IMR-90 (cell line): Measurements from ENCODE around the gene VGLL1. TPM values are rescaled to one million over a fixed set of nuclear protein-coding genes. Genes with fewer than 3 reads are reported as not detected.

ENCODE experiments used
- ATAC-seq: fragments of 200-7000 bp; cut with Tn5 transposase; 2 replicates; pipeline ENCODE4 v1.9.1; 2020; ENCODE audit warnings: low read depth, mild to moderate bottlenecking, moderate library complexity
- BruUV-seq: library from RNA; stranded (reverse); fragments of 400-500 nt; replicated peaks from 2 replicates; lab custom pipeline; 2021; lab: Mats Ljungman, UMichigan
- CTCF ChIA-PET: fragments of 300-600 bp; formaldehyde crosslinking; extraction: SDS; loops from one replicate; lab custom pipeline; 2021; ENCODE audit warnings: antibody characterized with exemption; lab: Yijun Ruan, JAX
- POLR2A ChIA-PET: fragments of 300-600 bp; sonication (Branson Sonifier 250); formaldehyde crosslinking; loops from one replicate; lab custom pipeline; 2022; ENCODE audit warnings: antibody characterized with exemption; ENCODE audit not compliant: unreplicated experiment; lab: Charles Lee
- DNase-seq: peaks from one replicate; pipeline ENCODE4 v3.0.0; 2013
- H2AFZ ChIP-seq: replicated peaks from 2 replicates; pipeline ENCODE3; 2013; ENCODE audit warnings: low read length, mild to moderate bottlenecking; ENCODE audit not compliant: poor library complexity
- H2AK5ac ChIP-seq: 2 replicates; pipeline ENCODE4 v1.6.1; 2013; ENCODE audit warnings: low read depth, low read length, inconsistent platforms
- H2AK9ac ChIP-seq: replicated peaks from 2 replicates; pipeline ENCODE3; 2013; ENCODE audit warnings: mild to moderate bottlenecking, low read depth, low read length, moderate library complexity; ENCODE audit not compliant: poor library complexity
- H2BK120ac ChIP-seq: 2 replicates; pipeline ENCODE4 v1.6.1; 2013; ENCODE audit warnings: low read depth, low read length, inconsistent platforms
- H2BK15ac ChIP-seq: 3 replicates; pipeline ENCODE4 v1.6.1; 2013; ENCODE audit warnings: low read depth, low read length, inconsistent platforms
- H2BK20ac ChIP-seq: 2 replicates; pipeline ENCODE4 v1.6.1; 2013; ENCODE audit warnings: low read depth, mild to moderate bottlenecking, inconsistent platforms, low read length, moderate library complexity
- H2BK5ac ChIP-seq: 2 replicates; pipeline ENCODE4 v1.6.1; 2013; ENCODE audit warnings: mild to moderate bottlenecking, low read depth, low read length, inconsistent platforms; ENCODE audit not compliant: poor library complexity, severe bottlenecking
- H3K14ac ChIP-seq: replicated peaks from 2 replicates; pipeline ENCODE4 v1.6.1; 2013; ENCODE audit warnings: low read depth, low read length, inconsistent platforms
- H3K18ac ChIP-seq: 2 replicates; pipeline ENCODE4 v1.6.1; 2013; ENCODE audit warnings: low read depth, low read length, control low read depth
- H3K23ac ChIP-seq: 2 replicates; pipeline ENCODE4 v1.6.1; 2013; ENCODE audit warnings: low read depth, low read length, inconsistent platforms
- H3K27ac ChIP-seq: 2 replicates; pipeline ENCODE4 v1.5.1; 2013; ENCODE audit warnings: mild to moderate bottlenecking, control low read depth, low read length; ENCODE audit not compliant: insufficient read depth
- H3K27me3 ChIP-seq: 2 replicates; pipeline ENCODE4 v1.6.1; 2013; ENCODE audit warnings: low read length; ENCODE audit not compliant: control insufficient read depth, insufficient read depth
- H3K36me3 ChIP-seq: 2 replicates; pipeline ENCODE4 v1.6.1; 2013; ENCODE audit warnings: low read length, mixed read lengths; ENCODE audit not compliant: control insufficient read depth, insufficient read depth
- H3K4ac ChIP-seq: 2 replicates; pipeline ENCODE4 v1.6.1; 2013; ENCODE audit warnings: low read depth, low read length, inconsistent platforms
- H3K4me1 ChIP-seq: 2 replicates; pipeline ENCODE4 v1.6.1; 2013; ENCODE audit warnings: low read length, mixed read lengths; ENCODE audit not compliant: control insufficient read depth, insufficient read depth
- H3K4me2 ChIP-seq: 2 replicates; pipeline ENCODE4 v1.6.1; 2013; ENCODE audit warnings: low read depth, mild to moderate bottlenecking, control low read depth, low read length, moderate library complexity
- H3K4me3 ChIP-seq: 2 replicates; pipeline ENCODE4 v1.5.1; 2013; ENCODE audit warnings: low read depth, mild to moderate bottlenecking, control low read depth, low read length, moderate library complexity; ENCODE audit not compliant: insufficient read depth
- H3K56ac ChIP-seq: 2 replicates; pipeline ENCODE4 v1.6.1; 2013; ENCODE audit warnings: low read length, inconsistent platforms; ENCODE audit not compliant: insufficient read depth; ENCODE audit errors: extremely low read depth
- H3K79me1 ChIP-seq, 2 experiments: 2 replicates each; pipeline ENCODE4 v1.6.1; 2013; ENCODE audit warnings: low read length in 2 of 2, inconsistent platforms in 1 of 2, low read depth in 1 of 2
- H3K9ac ChIP-seq: 2 replicates; pipeline ENCODE4 v1.6.1; 2013; ENCODE audit warnings: low read depth, low read length, control low read depth
- H3K9me1 ChIP-seq: 2 replicates; pipeline ENCODE4 v1.6.1; 2013; ENCODE audit warnings: low read length, inconsistent platforms; ENCODE audit not compliant: insufficient read depth
- H3K9me3 ChIP-seq: 2 replicates; pipeline ENCODE4 v1.6.1; 2013; ENCODE audit warnings: low read length; ENCODE audit not compliant: control insufficient read depth, insufficient read depth
- H4K20me1 ChIP-seq: 2 replicates; pipeline ENCODE4 v1.6.1; 2013; ENCODE audit warnings: low read length, inconsistent platforms; ENCODE audit not compliant: insufficient read depth
- H4K5ac ChIP-seq: 2 replicates; pipeline ENCODE4 v1.6.1; 2013; ENCODE audit warnings: mild to moderate bottlenecking, low read depth, low read length, control low read depth
- H4K8ac ChIP-seq, 2 experiments: 2 replicates each; pipeline ENCODE4 v1.6.1; 2013; ENCODE audit warnings: low read depth in 2 of 2, low read length in 2 of 2, control low read depth in 1 of 2, inconsistent platforms in 1 of 2
- H4K91ac ChIP-seq: 2 replicates; pipeline ENCODE4 v1.6.1; 2013; ENCODE audit warnings: low read depth, low read length, inconsistent platforms; ENCODE audit not compliant: insufficient read depth
- CHD1 ChIP-seq: IDR thresholded peaks from 2 replicates; pipeline ENCODE4 v1.6.1; 2012; ENCODE audit warnings: low read depth, low read length, improper control_type of control experiment
- whole genome bisulfite sequencing, 2 experiments: methylation state at CpG; one replicate each; pipeline versions ENCODE4 v1.1.5 to v1.1.7; 2013; ENCODE audit warnings: missing lambda C conversion rate in 2 of 2; ENCODE audit not compliant: insufficient read length in 1 of 2; ENCODE audit errors: extremely low coverage in 2 of 2; 5-methylcytosine and 5-hydroxymethylcytosine counted together
- dilution Hi-C: fragments of 300-500 bp; cut with HindIII; formaldehyde crosslinking; loops from one replicate; pipeline ENCODE4 v1.14.3; 2018; ENCODE audit warnings: low sequenced_read_pairs; ENCODE audit not compliant: unreplicated experiment
- in situ Hi-C: fragments of 300-500 bp; cut with MboI; formaldehyde crosslinking; loops from 3 replicates; pipeline ENCODE4 v1.14.3; 2019; ENCODE audit warnings: low sequenced_read_pairs, inconsistent platforms, mixed read lengths
- intact Hi-C: fragments of 100-400 bp; cut with micrococcal nuclease; formaldehyde crosslinking; loops from 2 replicates; pipeline ENCODE4 v1.10.0; 2022
- polyA plus RNA-seq, 3 experiments: library from polyadenylated mRNA; depleted of rRNA; stranded (reverse); fragments of >200 nt; gene quantifications; 2 replicates each; pipeline ENCODE4 v1.2.3, GENCODE V29; 2012; ENCODE audit warnings: low replicate concordance in 1 of 3
- total RNA-seq: library from RNA; depleted of rRNA; stranded (reverse); fragments of >200 nt; gene quantifications from 2 replicates; pipeline ENCODE4 v1.2.3, GENCODE V29; 2012

Gene VGLL1
- total and polyA plus RNA-seq, 2 of the 4 experiments (the other 2 are of a cell fraction), result not detected

GRCh38 chrX:136584545-136584944 lies 52.5 kb downstream of the VGLL1 start:
- H4K20me1 ChIP-seq, result no peaks in the 10 kb centered on the region
- POLR2A ChIA-PET, result no interaction called here
- no peak overlapping the region for H3K56ac ChIP-seq
- no peak overlapping the region for H2BK15ac ChIP-seq
- no peak overlapping the region for H3K27ac ChIP-seq
- H3K4me2 ChIP-seq, result no peak overlapping the region
- H3K23ac ChIP-seq, result no peak overlapping the region
- H3K27me3 ChIP-seq, result peaks cover 4% of the 10 kb centered on the region
- no peaks in the 10 kb centered on the region for H3K9me1 ChIP-seq
- H3K36me3 ChIP-seq, result no peaks in the 10 kb centered on the region
- H3K4me3 ChIP-seq, result no peak overlapping the region
- no CpG with 5 or more reads among the region's 4 CpGs for WGBS, 2 experiments
- H3K18ac ChIP-seq, result no peak overlapping the region
- BruUV-seq, result no TSS peak
- H3K14ac ChIP-seq, result no peak overlapping the region
- H3K9ac ChIP-seq, result no peak overlapping the region
- H3K4ac ChIP-seq, result no peak overlapping the region
- H2BK120ac ChIP-seq, result no peak overlapping the region
- no peak for ATAC-seq
- H3K79me1 ChIP-seq, result no peaks in the 10 kb centered on the region
- no peak overlapping the region for H2BK20ac ChIP-seq
- no peak overlapping the region for H4K91ac ChIP-seq
- H4K8ac ChIP-seq, result no peak overlapping the region
- no peak for DNase-seq
- dilution Hi-C loops (no loop called here), in situ Hi-C loops (no loop called here), intact Hi-C loops (no loop called here)
- H2AFZ ChIP-seq, result no peak overlapping the region
- H3K4me1 ChIP-seq, result no peaks in the 10 kb centered on the region
- no peak overlapping the region for H2BK5ac ChIP-seq
- no peak overlapping the region for H2AK9ac ChIP-seq
- H4K5ac ChIP-seq, result no peak overlapping the region
- no peak overlapping the region for H2AK5ac ChIP-seq
- CTCF ChIA-PET, result no interaction called here
- no peak for TF ChIP-seq CHD1
- no peaks in the 10 kb centered on the region for H3K9me3 ChIP-seq
